ENCODE data around the gene AP3D1.

Gene AP3D1

DNA sequence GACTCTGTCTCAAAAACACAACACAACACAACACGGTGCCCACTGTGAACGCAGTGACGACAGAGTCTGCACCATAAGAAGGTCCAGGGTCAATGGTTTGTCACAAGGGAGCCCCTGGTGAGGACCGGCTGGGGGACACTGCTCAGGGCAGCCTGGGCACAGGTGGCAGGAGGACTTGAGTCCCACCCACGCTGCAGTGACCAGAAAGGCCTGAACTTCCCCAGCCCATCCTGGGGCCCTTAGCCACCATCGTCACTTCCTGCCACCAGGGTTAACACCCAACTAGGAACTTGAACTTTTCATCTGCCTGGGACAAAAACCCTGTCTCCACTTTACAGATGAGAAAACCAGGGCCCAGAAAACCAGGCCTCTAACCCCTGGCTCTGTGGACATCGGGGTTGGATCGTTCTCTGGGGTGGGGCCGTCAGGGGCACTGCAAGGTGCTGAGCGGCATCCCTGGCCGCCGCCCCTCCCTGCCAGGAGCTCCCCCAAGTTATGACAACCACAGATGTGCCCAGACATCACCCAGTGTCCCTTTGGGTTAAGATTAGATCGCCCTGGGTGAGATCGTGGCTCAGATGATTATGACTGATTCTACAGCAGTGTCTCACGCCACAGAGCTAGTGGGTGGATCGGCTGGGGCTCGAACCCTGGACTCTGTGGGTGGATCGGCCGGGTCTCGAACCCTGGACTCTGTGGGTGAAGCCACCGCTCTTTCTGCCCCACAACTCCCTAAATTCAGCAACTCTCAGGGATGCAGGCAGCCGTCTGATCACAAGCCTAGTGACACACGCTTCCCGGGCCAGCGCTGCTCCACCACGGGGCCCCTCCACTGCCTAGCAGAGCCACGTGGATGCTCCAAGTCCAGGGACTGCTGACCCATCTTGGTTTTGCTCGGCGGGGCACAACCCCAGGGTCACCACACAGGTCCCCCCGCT, 69.2 kb downstream of the AP3D1 start:
- no peak for DNase-seq

DNA sequence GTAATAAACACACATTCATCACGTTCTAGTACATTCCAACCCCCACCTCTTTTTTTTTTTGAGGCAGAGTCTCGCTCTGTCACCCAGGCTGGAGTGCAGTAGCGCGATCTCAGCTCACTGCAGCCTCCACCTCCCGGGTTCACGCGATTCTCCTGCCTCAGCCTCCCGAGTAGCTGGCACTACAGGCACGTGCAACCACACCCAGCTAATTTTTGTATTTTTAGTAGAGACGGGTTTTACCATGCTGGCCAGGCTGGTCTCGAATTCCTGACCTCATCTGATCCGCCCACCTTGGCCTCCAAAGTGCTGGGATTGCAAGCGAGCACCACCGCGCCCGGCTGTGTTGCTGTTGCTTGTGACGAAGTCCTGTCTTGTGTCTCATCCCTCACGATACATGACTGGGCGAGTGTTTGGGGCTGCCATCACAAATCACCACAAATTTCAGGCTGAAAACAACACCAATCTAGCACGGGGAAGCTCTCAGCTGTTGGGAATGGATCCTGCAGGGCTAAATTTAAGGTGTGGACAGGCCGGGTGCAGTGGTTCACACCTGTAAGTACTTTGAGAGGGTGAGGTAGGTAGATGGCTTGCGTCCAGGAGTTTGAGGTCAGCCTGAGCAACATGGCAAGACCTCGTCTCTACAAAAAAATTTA, 70.9 kb downstream of the AP3D1 start:
- DNase-seq: peak; percentile 33

DNA sequence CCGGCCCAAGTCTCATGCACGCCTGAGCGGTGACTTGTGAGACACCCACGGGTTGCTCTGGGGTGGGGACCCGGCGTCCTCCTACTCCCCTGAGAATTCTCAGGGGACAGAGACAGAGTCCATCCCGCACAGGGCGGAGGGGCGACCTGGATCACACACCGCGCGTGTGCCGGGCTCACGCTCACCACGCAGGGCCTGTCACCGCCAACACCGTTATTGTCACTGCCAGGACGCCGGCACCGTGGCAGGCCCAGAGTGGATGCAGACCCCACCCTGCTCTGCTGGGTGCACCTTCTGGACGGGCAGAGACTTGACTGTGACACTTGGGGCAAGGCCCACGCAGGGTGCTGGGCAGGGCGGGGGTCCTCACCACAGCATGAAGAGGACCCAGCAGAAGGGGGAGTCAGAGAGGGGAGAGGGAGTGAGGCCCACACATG, 71.5 kb downstream of the AP3D1 start:
- no peak for DNase-seq

DNA sequence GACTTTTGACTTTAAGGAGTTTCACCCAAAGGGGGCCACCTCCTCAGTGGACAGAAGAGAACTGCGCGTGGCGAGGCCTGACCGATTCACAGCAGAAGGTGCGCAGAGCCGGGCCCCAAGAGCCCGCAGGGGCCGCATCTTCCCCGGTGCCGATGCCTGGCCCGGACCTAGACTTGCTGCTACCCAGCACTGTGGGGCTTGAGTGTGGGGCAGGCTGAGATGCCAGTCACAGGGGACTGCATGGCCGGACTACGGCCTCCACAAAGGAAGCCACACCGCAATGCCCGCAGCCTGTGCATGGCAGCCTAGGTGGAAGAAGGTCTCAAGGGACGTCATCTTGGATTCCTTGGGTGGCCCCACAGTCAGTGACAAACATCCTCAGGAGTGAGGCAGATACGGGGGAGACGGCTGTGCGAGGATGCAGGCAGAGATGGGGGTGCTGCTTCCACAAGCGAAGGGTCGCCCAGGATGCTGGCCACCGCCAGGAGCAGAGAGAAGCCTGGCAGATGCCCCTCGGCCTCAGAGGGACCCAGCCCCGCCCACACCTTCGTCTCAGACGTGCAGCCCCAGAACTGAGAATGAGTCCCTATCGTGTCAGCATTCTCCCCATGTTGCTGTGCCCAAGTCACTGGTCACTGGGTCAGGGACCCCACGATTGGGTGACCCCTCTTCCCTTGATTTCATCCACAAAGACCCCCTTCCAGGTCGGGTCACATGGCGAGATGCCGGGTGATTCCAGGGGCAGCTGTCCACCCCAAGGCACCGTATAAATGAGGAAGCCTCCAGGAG, 72.1 kb downstream of the AP3D1 start:
- DNase-seq: no peak

DNA sequence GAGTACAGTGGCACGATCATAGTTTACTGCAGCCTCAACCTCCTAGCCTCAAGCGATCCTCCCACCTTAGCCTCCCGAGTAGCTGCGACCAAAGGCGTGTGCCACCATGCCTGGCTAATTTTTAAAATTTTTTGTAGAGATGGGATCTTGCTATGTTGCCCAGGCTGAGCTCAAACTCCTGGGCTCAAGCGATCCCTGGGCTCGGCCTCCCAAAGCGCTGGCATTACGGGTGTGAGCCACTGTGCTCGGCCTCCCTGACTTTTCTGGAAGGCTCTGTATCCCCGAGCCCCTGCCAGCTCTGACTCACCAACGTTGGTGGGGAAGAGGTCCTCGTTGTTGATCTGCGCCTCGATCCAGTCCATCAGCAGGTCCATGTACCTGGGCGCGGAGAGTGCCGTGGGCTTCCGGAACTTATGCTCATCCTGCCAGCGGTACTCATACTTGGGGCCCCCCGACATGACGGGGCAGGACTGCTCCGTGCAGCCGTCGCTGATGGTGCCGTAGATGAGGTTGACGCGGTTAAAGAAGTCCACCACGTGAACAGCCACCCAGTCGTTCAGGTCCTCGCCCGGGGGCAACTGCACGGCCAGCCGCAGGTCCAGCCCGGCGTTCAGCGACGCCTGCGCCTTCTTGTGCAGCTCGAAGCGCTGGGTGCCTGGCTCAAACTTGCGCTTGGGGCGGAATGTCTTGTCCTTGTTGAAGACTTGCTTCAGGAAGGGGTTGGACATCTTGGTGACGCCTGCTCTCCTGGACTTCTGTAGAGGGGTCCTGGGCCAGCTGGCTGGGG, 73.3 kb downstream of the AP3D1 start:
- DNase-seq: no peak

DNA sequence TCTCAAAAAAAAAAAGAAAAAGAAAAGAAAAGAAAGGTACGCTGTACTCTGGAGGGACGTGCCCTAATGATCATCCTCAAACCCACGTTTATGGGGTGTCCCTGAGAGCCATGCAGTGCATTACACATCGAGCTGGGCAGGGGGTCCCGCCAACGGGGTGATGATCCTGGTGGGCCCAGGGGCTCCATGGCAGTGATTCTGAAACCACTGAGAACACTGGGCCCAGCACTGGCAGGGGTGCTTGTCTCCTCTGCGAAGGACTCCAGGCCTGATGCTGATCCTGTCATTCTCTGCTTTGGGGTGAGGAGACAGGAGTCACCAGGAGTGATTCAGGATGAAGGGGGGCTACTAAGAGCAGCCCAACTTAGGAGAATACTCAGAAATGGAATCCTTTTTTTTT, 74.0 kb downstream of the AP3D1 start:
- no peak for DNase-seq

DNA sequence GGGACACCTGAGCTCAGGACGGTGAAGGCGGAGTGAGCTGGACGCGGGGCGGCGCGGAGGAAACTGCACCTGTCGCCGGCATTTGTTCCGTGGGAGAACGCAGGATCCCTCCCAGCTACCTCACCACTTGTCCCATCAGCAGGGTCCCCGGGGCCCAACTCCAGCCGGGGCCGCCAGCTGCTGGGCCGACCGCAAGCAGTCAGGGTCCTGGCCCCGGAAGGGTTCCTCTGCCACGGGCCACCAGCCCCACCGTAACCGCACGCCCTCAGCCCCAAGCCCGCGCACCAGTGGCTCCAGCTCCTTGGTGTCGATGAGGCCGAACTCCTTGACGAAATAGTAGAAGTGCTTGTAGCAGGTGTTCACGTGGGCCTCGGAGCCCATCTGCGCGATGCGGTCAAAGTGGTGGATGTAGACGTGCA, 74.8 kb downstream of the AP3D1 start:
- DNase-seq: no peak

DNA sequence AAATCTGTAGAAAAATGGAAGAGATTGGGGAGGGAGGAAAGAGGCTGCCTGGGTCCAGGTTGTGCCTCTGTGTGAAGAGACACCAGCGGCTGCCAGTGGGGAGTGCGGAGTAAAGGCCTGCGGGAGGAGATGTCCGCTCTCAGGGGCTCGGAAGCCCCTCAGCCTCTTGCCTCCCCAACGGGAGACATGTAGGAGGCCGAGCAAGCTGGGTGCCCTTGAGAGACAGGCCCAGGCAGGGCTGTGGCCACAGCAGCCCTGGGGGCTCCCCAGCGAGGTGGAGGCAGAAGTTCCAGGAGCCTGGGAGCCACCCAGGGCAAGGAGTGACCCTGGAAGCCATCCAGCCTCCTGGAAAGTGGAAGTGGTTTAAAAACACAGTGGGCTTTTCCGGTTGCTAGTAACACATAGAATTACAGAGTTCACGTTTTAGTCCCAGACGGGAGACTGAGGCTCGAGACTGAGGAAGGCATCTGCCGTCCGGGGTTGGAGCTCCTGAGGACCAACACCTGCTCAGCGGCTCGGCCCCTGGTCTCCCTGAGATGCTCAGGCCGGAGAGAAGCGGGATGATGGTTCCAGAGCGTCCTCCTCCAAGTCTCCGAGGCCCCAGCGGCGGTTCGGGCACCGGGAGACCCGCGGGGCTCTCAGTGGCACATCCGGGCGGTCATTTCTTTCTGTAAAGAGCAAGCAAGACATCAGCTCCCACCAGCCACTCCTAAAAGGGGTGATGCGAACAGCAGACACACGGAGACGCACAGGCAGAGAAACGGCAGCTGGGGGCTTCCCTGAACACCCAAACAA, 78.4 kb downstream of the AP3D1 start:
- no peak for DNase-seq

DNA sequence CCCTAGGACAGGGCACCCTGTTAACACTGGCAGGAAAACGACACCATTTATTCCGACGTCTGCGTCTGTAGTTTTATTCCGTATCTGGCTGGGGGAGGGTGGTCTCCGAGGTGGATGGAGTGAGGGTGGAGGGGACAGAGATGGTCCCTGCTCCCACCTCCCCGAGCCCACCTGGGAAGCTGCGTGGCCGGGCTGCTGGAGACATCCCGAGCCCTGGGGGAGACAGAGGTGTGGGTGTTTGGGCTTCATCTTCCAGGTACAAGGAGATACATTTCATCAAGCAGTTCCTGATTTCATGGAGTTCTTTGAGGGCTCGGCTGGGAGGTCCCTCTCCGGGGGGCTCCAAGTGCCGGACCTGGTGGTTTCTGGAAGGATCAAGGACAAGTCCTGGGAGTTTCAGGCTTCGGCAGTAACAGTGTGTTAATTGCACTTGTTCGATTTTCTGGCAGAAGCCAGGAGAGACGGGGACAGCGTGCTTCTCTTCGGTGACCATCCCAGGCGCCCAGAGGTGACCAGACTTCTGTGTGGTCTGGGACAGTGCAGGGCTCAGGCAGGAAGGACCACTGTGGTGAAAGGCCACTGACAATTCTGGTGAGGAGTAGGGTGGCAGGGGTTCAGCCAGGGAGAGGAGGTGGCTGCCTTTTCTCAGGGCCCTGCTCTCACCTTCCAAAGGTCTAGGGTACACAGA, 80.2 kb downstream of the AP3D1 start:
- DNase-seq: no peak

DNA sequence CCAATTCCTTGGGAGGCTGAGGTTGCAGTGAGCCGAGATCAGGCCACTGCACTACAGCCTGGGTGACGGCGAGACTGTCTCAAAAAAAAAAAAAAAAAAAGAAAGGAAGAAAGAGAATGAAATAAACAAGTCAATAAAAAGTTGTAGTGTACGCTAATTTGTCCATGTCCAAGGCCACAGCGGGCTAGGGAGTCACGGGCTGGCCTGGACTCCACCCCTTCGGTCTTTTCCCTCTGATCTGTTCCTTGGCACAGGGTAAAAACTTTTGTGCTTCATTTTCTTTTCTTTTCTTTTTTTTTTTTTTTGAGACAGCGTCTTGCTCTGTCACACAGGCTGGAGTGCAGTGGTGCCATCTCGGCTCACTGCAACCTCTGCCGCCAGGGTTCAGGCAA, 80.9 kb downstream of the AP3D1 start:
- no peak for DNase-seq

DNA sequence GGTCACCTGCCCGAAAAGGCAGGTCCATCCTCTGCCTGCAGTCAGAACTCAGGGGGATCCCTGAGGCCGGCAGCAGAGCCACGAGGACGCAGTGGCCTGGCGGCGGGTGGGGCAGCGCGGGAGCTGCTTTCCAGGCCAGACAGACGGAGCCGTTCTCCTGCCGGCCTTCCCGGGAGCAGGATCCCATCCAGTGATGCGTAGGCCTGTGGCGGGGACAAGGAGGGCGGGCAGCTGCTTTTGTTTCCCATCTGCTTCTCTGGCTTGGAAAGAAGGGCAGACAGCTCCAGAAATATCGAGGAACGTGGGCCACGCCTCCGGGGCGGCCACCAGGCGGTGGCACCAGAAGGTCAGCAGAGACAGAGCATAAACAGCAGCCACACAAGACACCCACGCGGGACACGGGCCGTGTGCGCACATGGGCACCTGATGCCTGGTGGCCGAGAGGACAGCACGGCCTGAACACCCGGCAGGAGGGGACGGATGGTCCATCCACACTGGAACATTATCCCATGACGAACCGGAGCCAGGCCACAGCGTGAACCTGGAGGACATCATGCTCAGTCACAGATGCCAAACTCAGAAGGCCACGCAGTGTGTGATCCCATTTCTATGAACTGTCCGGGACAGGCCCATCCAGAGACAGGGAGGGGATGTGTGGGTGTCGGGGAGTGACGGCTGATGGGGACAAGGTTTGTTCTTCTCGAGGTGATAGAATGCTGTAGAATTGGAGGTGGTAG, 86.4 kb downstream of the AP3D1 start:
- no peak for DNase-seq

DNA sequence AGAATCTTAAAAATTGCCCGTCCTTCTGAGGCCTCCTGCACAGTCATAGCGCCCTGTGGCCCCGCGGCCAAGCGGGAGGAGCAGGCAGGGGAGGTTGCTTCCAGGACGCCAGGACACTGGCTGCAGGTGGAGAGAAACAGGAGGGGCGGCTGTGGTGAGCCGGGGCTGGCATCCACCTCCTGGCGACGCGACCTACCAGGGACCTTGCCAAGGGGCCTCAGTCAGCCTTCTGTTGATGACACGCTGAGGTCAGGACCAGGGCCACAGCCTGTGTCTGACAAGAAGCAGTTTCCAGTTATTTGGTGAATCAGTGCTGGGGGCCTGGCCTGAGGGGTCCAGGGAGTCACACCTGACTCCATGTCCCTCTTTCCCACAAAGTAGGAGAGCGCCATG, 87.0 kb downstream of the AP3D1 start:
- DNase-seq: no peak

DNA sequence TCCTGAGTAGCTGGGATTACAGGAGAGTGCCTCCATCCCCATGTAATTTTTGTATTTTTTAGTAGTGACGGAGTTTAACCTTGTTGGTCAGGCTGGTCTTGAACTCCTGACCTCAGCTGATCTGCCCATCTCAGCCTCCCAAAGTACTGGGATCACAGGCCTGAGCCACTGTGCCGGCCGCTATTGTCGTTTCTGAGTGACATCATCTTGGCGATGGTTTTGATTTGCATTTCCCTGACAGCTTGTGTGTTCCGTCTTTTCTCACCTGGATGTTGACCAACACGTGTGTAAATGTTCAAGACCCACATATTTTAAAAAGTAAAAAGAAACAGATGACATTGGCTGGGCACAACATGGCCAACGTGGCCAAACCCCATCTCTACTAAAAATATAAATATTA, 87.5 kb downstream of the AP3D1 start:
- no peak for DNase-seq

DNA sequence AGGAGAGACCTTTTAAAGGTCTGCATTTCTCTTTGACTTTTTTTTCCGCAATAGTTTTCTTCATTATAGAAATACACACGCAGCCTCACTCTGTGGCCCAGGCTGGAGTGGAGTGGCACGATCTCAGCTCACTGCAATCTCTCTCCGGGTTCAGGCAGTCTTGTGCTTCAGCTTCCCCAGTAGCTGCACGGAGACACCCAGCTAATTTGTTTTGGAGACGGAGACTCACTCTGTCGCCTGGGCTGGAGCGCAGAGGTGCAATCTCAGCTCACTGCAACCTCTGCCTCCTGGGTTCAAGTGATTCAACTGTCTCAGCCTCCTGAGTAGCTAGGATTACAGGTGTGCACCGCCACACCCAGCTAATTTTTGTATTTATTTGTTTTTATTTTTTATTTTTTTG, 88.6 kb downstream of the AP3D1 start:
- DNase-seq: no peak

DNA sequence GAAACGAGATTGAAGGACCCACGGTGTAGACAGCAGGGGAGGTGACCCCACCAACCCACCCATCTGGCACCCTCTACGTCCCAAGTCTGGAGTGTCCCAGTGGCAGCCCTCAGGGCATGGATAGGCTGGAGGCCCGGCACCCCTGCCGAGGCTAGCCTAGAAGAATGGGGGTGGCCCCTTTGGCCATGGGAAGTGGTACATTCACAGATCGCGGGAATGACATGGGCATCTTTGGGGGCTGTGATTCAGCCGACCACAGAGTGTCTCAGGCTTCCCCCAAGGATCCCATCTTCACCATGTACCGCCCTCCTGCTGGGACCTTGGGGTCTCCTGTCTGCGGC, 89.0 kb downstream of the AP3D1 start:
- no peak for DNase-seq

DNA sequence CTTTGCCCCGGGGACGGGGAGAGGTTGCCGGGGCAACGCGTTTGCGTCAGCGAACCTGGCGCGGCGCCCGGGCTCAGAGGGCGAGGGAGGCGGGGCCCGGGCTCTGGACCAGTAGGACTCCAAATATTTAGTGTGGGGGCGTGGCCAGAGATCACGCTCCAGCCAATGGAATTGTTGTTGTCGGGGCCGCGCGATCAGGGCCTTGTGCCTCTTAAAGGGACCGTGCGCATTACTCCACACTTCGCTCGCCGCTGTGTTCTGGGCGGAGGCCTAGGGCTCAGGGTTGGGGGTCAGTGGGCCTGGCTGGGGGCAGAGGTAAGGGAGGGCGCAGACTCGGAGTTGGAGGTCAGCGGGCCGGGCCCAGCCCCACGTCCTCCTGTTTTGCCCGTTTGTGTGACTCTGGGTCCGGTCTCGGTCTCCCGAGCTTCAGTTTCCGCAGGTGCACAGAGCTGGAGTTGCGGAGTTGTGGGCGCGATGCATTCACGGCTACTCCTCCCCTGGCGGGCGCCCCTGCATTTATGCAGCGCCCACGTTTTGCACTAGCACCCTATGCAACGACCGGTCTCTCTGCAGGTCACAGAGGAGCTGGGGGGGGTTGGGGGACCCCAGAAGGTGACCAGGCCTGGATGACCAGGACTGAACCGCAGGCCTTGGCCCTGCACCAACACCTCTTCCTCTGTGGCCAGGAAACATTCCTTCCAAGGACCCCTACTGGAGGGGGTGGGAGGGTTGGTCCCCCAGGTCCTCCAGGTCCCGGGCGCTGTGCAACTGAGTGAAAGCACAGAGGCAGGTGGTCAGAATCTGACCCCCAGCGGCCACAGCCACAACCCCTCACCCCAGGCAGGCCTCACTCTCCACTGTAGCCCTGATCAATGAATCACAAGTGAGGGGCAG, 89.6 kb downstream of the AP3D1 start:
- DNase-seq: peak; percentile 98

DNA sequence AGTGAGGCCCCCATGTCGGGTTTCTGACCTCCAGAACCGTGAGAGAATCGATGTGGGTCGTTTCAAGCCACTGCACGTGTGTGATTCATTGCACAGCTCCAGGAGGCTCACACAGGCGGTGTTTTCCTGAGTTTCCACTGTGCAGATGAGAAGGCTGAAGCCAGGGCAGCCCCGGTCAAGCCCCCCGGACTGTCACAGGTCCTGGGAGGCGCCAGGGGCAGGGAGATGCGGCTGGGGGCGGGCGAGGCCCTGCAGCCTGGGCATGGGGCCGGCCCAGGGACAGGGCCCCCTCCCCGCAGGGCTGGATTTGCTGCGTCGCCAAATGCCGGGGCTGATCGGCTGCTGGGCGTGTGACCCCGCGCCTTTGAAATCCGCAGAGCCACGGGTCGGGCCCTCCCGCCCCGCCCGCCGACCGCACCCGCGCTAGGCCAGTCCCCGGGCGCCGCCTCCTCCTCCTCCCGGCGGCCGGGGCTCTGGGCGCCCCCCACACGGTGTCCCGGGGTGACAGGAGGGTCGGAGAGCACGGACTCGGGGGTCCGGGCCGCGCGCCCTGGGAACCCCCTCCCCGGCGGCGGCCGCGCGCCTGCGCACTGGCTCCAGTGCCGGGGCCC, 90.4 kb downstream of the AP3D1 start:
- DNase-seq: peak; percentile 32

DNA sequence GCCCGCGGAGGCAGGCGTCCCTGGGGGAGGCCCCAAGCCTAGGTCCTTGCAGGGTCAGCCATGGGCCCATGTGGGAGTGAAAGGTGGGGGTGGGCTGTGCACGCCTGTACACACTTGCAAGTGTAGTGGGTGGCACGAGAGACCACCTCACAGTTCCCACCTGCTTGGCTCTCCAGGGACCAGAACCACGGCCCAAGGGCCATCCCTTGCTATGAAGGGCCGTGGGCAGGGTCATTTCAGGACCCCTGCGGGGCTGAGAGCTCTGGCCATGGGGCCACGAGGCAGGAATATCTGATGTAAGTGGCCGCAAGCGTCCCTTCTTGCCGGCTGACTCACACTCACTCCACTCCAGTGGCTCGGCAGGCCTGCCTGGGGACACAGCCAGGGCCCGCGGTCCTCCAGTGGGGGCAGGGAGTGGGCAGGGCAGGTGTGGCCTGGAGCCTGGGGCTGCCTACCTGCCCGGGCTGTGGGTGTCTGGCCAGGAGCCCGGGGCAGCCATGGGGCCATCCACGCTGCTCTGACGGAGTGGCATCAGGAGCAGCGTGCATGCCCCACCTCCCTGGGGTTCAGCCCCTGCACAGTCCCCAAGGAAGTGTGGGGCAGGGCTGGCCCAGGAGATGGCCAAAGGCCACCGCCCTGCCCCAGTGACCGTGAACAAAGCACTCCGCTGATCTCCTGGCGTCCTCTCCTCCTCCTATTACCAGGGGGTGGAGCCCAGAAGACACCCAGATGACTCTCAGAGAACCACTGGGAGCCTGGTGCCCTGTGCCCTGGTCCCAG, 91.8 kb downstream of the AP3D1 start:
- DNase-seq: peak; percentile 92

Measured in NCI-H2029 (cell line).